ENCODE results near the gene DMRTC1.
"Not testable (repeated sequence)": the region's sequence is repeated elsewhere in the genome, so short reads cannot be mapped to it uniquely, and the experiment has no call there.

The DMRTC1 gene

GRCh38 chrX:72882898-72883297 is 60.7 kb downstream of the DMRTC1 start:
- H3K27me3 Mint-ChIP-seq; H3K4me1 Mint-ChIP-seq; H3K36me3 Mint-ChIP-seq; H3K9me3 Mint-ChIP-seq; ATAC-seq (ENCODE audit: low read depth); H3K4me3 Mint-ChIP-seq; DNase-seq (ENCODE audit: low spot score in 2 of 2); H3K27ac Mint-ChIP-seq: not testable (repeated sequence)

- H3K4me3 Mint-ChIP-seq; H3K4me1 Mint-ChIP-seq; DNase-seq (ENCODE audit: low spot score in 2 of 2); H3K36me3 Mint-ChIP-seq; H3K27ac Mint-ChIP-seq; H3K27me3 Mint-ChIP-seq; H3K9me3 Mint-ChIP-seq; ATAC-seq (ENCODE audit: low read depth): not testable (repeated sequence)
These were observed 106.1 kb downstream of the DMRTC1 start for GRCh38 chrX:72837532-72837931.

GRCh38 chrX:72830701-72831100 is 112.9 kb downstream of the DMRTC1 start:
- H3K4me1 Mint-ChIP-seq; DNase-seq (ENCODE audit: low spot score in 2 of 2); H3K4me3 Mint-ChIP-seq; H3K27ac Mint-ChIP-seq; H3K36me3 Mint-ChIP-seq; H3K9me3 Mint-ChIP-seq; ATAC-seq (ENCODE audit: low read depth); H3K27me3 Mint-ChIP-seq: not testable (repeated sequence)
